H1 (cell line): ENCODE data around the gene HMOX2. TPM values are rescaled to one million over a fixed set of nuclear protein-coding genes. Genes with fewer than 3 reads are reported as not detected.

Experiments
- CTCF ChIA-PET: fragments of 300-600 bp; sonication (Branson Sonifier 250); formaldehyde crosslinking; loops from one replicate; lab custom pipeline; 2021; ENCODE audit not compliant: partially characterized antibody; lab: Charles Lee
- POLR2A ChIA-PET: fragments of 300-600 bp; sonication (Branson Sonifier 250); formaldehyde crosslinking; loops from one replicate; lab custom pipeline; 2021; ENCODE audit warnings: inconsistent platforms; ENCODE audit not compliant: partially characterized antibody; lab: Charles Lee
- DNase-seq, 2 experiments: peaks; one replicate each; pipeline versions ENCODE4 v3.0.0 to v3.0.0-alpha.2; 2010 to 2022; ENCODE audit warnings: low spot score in 2 of 2, low read depth in 1 of 2, mixed read lengths in 1 of 2
- FAIRE-seq: peaks from 2 replicates; lab custom pipeline; 2011; peaks lifted over from hg19 to GRCh38; lab: Jason Lieb, UNC
- H2AFZ ChIP-seq: 2 replicates; pipeline ENCODE4 v1.8.1; 2012; ENCODE audit warnings: low read length, inconsistent platforms
- H2AK5ac ChIP-seq: 2 replicates; pipeline ENCODE4 v1.6.1; 2013; ENCODE audit warnings: low read depth, low read length
- H2BK120ac ChIP-seq: replicated peaks from 2 replicates; pipeline ENCODE3; 2013; ENCODE audit warnings: low read depth, low read length, inconsistent platforms
- H2BK12ac ChIP-seq: 2 replicates; pipeline ENCODE4 v1.6.1; 2013; ENCODE audit warnings: low read depth, low read length
- H2BK15ac ChIP-seq: 2 replicates; pipeline ENCODE4 v1.6.1; 2013; ENCODE audit warnings: low read length
- H2BK20ac ChIP-seq: 2 replicates; pipeline ENCODE4 v1.6.1; 2013; ENCODE audit warnings: low read length
- H2BK5ac ChIP-seq: 2 replicates; pipeline ENCODE4 v1.6.1; 2013; ENCODE audit warnings: low read depth, low read length
- H3K14ac ChIP-seq: 2 replicates; pipeline ENCODE4 v1.6.1; 2013; ENCODE audit warnings: inconsistent platforms; ENCODE audit not compliant: insufficient read length
- H3K18ac ChIP-seq: 2 replicates; pipeline ENCODE4 v1.6.1; 2013; ENCODE audit warnings: low read length; ENCODE audit errors: extremely low read depth
- H3K23ac ChIP-seq: 2 replicates; pipeline ENCODE4 v1.6.1; 2013; ENCODE audit warnings: inconsistent platforms; ENCODE audit not compliant: insufficient read length
- H3K23me2 ChIP-seq: 2 replicates; pipeline ENCODE4 v1.6.1; 2013; ENCODE audit warnings: low read depth, low read length
- H3K27ac ChIP-seq: 2 replicates; pipeline ENCODE4 v1.6.1; 2011; ENCODE audit warnings: low read depth, low read length, inconsistent platforms
- H3K27me3 ChIP-seq, 4 experiments: replicated peaks in 1 of 4; 1 replicate in 1 of 4; 2 replicates in 3 of 4; pipeline versions ENCODE4 v1.6.1 to v1.8.1; 2011 to 2013; ENCODE audit warnings: low read length in 3 of 4, mild to moderate bottlenecking in 3 of 4, inconsistent platforms in 2 of 4, mixed read lengths in 2 of 4, moderate library complexity in 1 of 4; ENCODE audit not compliant: control insufficient read depth in 3 of 4, insufficient read depth in 3 of 4; ENCODE audit errors: extremely low read depth in 1 of 4
- H3K36me3 ChIP-seq, 4 experiments: 2 replicates each; pipeline versions ENCODE4 v1.6.1 to v1.8.1; 2011 to 2013; ENCODE audit warnings: mild to moderate bottlenecking in 4 of 4, low read length in 3 of 4, moderate library complexity in 2 of 4, control low read depth in 1 of 4, inconsistent platforms in 1 of 4; ENCODE audit not compliant: insufficient read depth in 4 of 4, control insufficient read depth in 2 of 4
- H3K4ac ChIP-seq: replicated peaks from 2 replicates; pipeline ENCODE3; 2013; ENCODE audit warnings: low read length, low read depth, mixed read lengths, inconsistent platforms; ENCODE audit not compliant: insufficient read length
- H3K4me1 ChIP-seq, 4 experiments: replicated peaks in 1 of 4; 1 replicate in 1 of 4; 2 replicates in 3 of 4; pipeline versions ENCODE4 v1.6.1 to v1.8.1; 2011 to 2013; ENCODE audit warnings: low read length in 3 of 4, inconsistent platforms in 2 of 4, mixed read lengths in 1 of 4; ENCODE audit not compliant: insufficient read depth in 4 of 4, control insufficient read depth in 3 of 4
- H3K4me2 ChIP-seq, 2 experiments: 2 replicates each; pipeline versions ENCODE4 v1.6.1 to v1.8.1; 2011 to 2013; ENCODE audit warnings: low read depth in 2 of 2, low read length in 2 of 2, control low read depth in 1 of 2, inconsistent platforms in 1 of 2, mild to moderate bottlenecking in 1 of 2; ENCODE audit not compliant: insufficient read depth in 1 of 2
- H3K4me3 ChIP-seq, 4 experiments: fragments of 200-600, 300-600 bp in 1 of 4; sonication (generic), shearing (Covaris generic), sonication (Bioruptor Twin) in 1 of 4; 2 replicates each; pipeline versions ENCODE4 v1.5.1 to v1.8.1; 2011 to 2016; ENCODE audit warnings: low read length in 4 of 4, low read depth in 3 of 4, control low read depth in 2 of 4, inconsistent platforms in 2 of 4, mild to moderate bottlenecking in 2 of 4, mixed read lengths in 1 of 4, moderate library complexity in 1 of 4; ENCODE audit not compliant: insufficient read depth in 2 of 4; ENCODE audit errors: extremely low read depth in 1 of 4
- H3K56ac ChIP-seq: replicated peaks from 2 replicates; pipeline ENCODE3; 2013; ENCODE audit warnings: low read depth, mild to moderate bottlenecking, mixed read lengths, low read length, inconsistent platforms; ENCODE audit not compliant: insufficient read length
- H3K79me1 ChIP-seq: 2 replicates; pipeline ENCODE4 v1.6.1; 2013; ENCODE audit warnings: low read depth, low read length, control low read depth
- H3K79me2 ChIP-seq, 2 experiments: 2 replicates each; pipeline versions ENCODE4 v1.6.1 to v1.8.1; 2012 to 2013; ENCODE audit warnings: low read length in 2 of 2, mild to moderate bottlenecking in 2 of 2, inconsistent platforms in 1 of 2; ENCODE audit not compliant: insufficient read depth in 2 of 2, control insufficient read depth in 1 of 2
- H3K9ac ChIP-seq, 4 experiments: replicated peaks in 1 of 4; 1 replicate in 1 of 4; 2 replicates in 3 of 4; pipeline versions ENCODE4 v1.6.1 to v1.8.1; 2011 to 2013; ENCODE audit warnings: low read depth in 3 of 4, low read length in 3 of 4, control low read depth in 2 of 4, mild to moderate bottlenecking in 2 of 4, moderate library complexity in 2 of 4, inconsistent platforms in 1 of 4; ENCODE audit errors: extremely low read depth in 1 of 4
- H3K9me3 ChIP-seq, 2 experiments: 2 replicates each; pipeline versions ENCODE4 v1.6.1 to v1.8.1; 2012 to 2013; ENCODE audit warnings: mild to moderate bottlenecking in 2 of 2, moderate library complexity in 2 of 2, control low read depth in 1 of 2, inconsistent platforms in 1 of 2, low read depth in 1 of 2, low read length in 1 of 2, mixed read lengths in 1 of 2; ENCODE audit not compliant: insufficient read depth in 2 of 2
- H4K20me1 ChIP-seq, 2 experiments: replicated peaks in 1 of 2; 2 replicates each; pipeline versions ENCODE3 to v1.8.1; 2011 to 2013; ENCODE audit warnings: inconsistent platforms in 2 of 2, low read length in 2 of 2, mild to moderate bottlenecking in 1 of 2; ENCODE audit not compliant: insufficient read depth in 2 of 2, control insufficient read depth in 1 of 2
- H4K5ac ChIP-seq: 2 replicates; pipeline ENCODE4 v1.6.1; 2013; ENCODE audit warnings: low read length, low read depth, mixed read lengths, inconsistent platforms; ENCODE audit not compliant: insufficient read length
- H4K8ac ChIP-seq: 2 replicates; pipeline ENCODE4 v1.8.0; 2013; ENCODE audit warnings: mild to moderate bottlenecking, moderate library complexity, low read length, inconsistent platforms; ENCODE audit not compliant: insufficient read depth; ENCODE audit errors: extremely low read depth
- H4K91ac ChIP-seq: replicated peaks from 2 replicates; pipeline ENCODE3; 2013; ENCODE audit warnings: low read length, mixed read lengths, inconsistent platforms; ENCODE audit not compliant: insufficient read length
- CHD2 ChIP-seq: IDR thresholded peaks from 2 replicates; pipeline ENCODE4 v1.6.1; 2012; ENCODE audit warnings: low read length, improper control_type of control experiment
- MAFK ChIP-seq: IDR thresholded peaks from 2 replicates; pipeline ENCODE4 v1.6.1; 2012; ENCODE audit warnings: low read depth, mild to moderate bottlenecking, improper control_type of control experiment, low read length
- WGBS, 2 experiments: shearing (Covaris generic) in 1 of 2; methylation state at CpG; one replicate each; pipeline versions ENCODE4 v1.1.6 to v1.1.7; 2013 to 2015; ENCODE audit warnings: low lambda C conversion rate in 2 of 2, mixed read lengths in 2 of 2, inconsistent platforms in 1 of 2, low coverage in 1 of 2, missing lambda C conversion rate in 1 of 2; ENCODE audit not compliant: insufficient replicate concordance in 2 of 2, insufficient coverage in 1 of 2, insufficient read length in 1 of 2; ENCODE audit errors: extremely low coverage in 1 of 2, missing lambda C conversion rate in 1 of 2; 5-methylcytosine and 5-hydroxymethylcytosine counted together
- polyA plus RNA-seq, 7 experiments: library from polyadenylated mRNA; depleted of rRNA in 3 of 7; stranded (reverse) in 5 of 7; unstranded in 2 of 7; fragments of >200 nt in 5 of 7; fragments of 200-250 nt in 2 of 7; gene quantifications; 1 replicate in 5 of 7; 2 replicates in 1 of 7; 4 replicates in 1 of 7; pipeline versions ENCODE4 v1.2.1 to v1.2.3, GENCODE V29; 2011 to 2013; ENCODE audit warnings: missing spikeins in 2 of 7, mixed read lengths in 2 of 7
- total RNA-seq: library from RNA; stranded (reverse); fragmentation: NEBNext Ultra II Directional; extraction: Animal tissue kit (Norgen Biotek cat#: 25700); gene quantifications from 2 replicates; pipeline ENCODE4 v1.2.1, GENCODE V29; 2021

Gene HMOX2
- total and polyA plus RNA-seq, 2 of the 8 experiments (the other 6 are each of a cell fraction or from before 2014, with no cell fraction given), result 36.5 to 48.4 TPM

- Histone ChIP-seq H2BK120ac (no peak overlapping the region), H3K36me3 (0 out of 8 replicates have a peak, but pooled peaks cover 0 to 3% (median 0%) of the 10 kb centered on the region in 4 experiments), H3K4me1 (peaks cover 0 to 1% (median 1%) of the 10 kb centered on the region in 4 experiments; a peak in 5 of 7 replicates), H3K56ac (no peak overlapping the region), H4K91ac (no peak overlapping the region), H4K20me1 (peaks cover under 1 to 4% of the 10 kb centered on the region in 2 experiments), H2AK5ac (no peak overlapping the region), H2BK20ac (no peak overlapping the region), H2BK5ac (no peak overlapping the region), H3K18ac (no peak overlapping the region), H2BK12ac (no peak overlapping the region), H3K9me3 (no peaks in the 10 kb centered on the region), H3K27me3 (no peaks in the 10 kb centered on the region), H3K23me2 (peaks cover 3% of the 10 kb centered on the region; the same call in 1 of the 2 replicates), H4K8ac (no peak overlapping the region), H3K14ac (no peak overlapping the region), H3K79me2 (peaks cover 0 to 6% of the 10 kb centered on the region in 2 experiments; a peak in 2 of 4 replicates), H3K79me1 (0 out of 2 replicates have a peak, but pooled peaks cover 2% of the 10 kb centered on the region), H3K23ac (no peak overlapping the region), H3K4me2 (no peak overlapping the region), H3K27ac (no peak overlapping the region), H2BK15ac (no peak overlapping the region), H4K5ac (no peak overlapping the region), H3K4me3 (no peak overlapping the region), H3K4ac (no peak overlapping the region), H3K9ac (no peak overlapping the region), H2AFZ (no peak overlapping the region)
- 80% methylated on average over 1 of the region's 1 CpG; no CpG with 5 or more reads in 1 of the 2 experiments for WGBS, 2 experiments
- CTCF ChIA-PET, result interaction anchor here (1.6 to 1.8 kb wide), 2 partner anchors 9 to 66 kb away, joined by 5 read pairs; no protein-coding TSS in a partner anchor
- POLR2A ChIA-PET, result no interaction called here
- DNase-seq (no peak), FAIRE-seq (no peak)
- TF ChIP-seq MAFK (peak; percentile 28; the same call in 1 of the 2 replicates), CHD2 (no peak)
Measured at GRCh38 chr16:4481963-4482362, 5.8 kb downstream of the HMOX2 start.
